ENCODE results near the gene CDC123.

DNA sequence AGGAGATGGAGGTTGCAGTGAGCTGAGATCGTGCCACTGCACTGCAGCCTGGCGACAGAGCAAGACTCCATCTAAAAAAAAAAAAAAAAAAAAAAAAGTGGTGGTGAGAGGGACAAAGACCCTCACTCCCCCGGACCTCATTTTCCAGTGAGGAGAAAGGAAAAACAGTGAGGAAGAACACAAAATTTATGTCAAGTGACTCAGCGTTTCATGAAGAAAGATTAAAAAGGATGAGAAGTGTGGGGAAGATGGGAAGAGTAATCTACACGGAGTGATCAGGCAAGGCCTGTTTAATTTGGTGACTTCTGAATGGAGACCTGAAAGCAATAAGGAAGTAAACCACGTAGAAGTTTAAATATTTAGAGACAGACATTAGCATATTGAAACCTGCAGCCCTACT is 7.3 kb upstream of the CDC123 start:
- TF ChIP-seq POLR2AphosphoS5 (IDR thresholded peaks at IDR 0.05) = no peak
- TF ChIP-seq, protein P1, sequence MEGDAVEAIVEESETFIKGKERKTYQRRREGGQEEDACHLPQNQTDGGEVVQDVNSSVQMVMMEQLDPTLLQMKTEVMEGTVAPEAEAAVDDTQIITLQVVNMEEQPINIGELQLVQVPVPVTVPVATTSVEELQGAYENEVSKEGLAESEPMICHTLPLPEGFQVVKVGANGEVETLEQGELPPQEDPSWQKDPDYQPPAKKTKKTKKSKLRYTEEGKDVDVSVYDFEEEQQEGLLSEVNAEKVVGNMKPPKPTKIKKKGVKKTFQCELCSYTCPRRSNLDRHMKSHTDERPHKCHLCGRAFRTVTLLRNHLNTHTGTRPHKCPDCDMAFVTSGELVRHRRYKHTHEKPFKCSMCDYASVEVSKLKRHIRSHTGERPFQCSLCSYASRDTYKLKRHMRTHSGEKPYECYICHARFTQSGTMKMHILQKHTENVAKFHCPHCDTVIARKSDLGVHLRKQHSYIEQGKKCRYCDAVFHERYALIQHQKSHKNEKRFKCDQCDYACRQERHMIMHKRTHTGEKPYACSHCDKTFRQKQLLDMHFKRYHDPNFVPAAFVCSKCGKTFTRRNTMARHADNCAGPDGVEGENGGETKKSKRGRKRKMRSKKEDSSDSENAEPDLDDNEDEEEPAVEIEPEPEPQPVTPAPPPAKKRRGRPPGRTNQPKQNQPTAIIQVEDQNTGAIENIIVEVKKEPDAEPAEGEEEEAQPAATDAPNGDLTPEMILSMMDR (IDR thresholded peaks at IDR 0.05) = no peak
- TF ChIP-seq POLR2A (IDR thresholded peaks at IDR 0.05) = no peak
- TF ChIP-seq EP300 (IDR thresholded peaks at IDR 0.05) = no peak

Data from sigmoid colon (tissue), 4 donors.